Panc1 (cell line): ENCODE measurements around the gene PANK4. TPM values are rescaled to one million over a fixed set of nuclear protein-coding genes. Genes with fewer than 3 reads are reported as not detected.

Source experiments
- ATAC-seq: fragments of 200-7000 bp; cut with Tn5 transposase; 2 replicates; pipeline ENCODE4 v1.9.1; 2020; ENCODE audit warnings: mild to moderate bottlenecking, moderate library complexity
- BruUV-seq: library from RNA; stranded (reverse); fragments of 400-500 nt; replicated peaks from 2 replicates; lab custom pipeline; 2021; lab: Mats Ljungman, UMichigan
- CTCF ChIA-PET: fragments of 300-600 bp; sonication (Branson Sonifier 250); formaldehyde crosslinking; loops from one replicate; lab custom pipeline; 2022; ENCODE audit warnings: antibody characterized with exemption; lab: Charles Lee
- POLR2A ChIA-PET: fragments of 300-600 bp; sonication (Branson Sonifier 250); formaldehyde crosslinking; loops from one replicate; lab custom pipeline; 2022; ENCODE audit warnings: antibody characterized with exemption; lab: Charles Lee
- DNase-seq: peaks from one replicate; pipeline ENCODE4 v3.0.0-alpha.2; 2010; ENCODE audit warnings: low read depth, low spot score
- H3K27ac ChIP-seq: 2 replicates; pipeline ENCODE4 v1.5.1; 2011; ENCODE audit warnings: mild to moderate bottlenecking, low read length, inconsistent platforms
- H3K27me3 ChIP-seq: fragments of 200-500 bp; sonication (Bioruptor generic); 2 replicates; pipeline ENCODE4 v1.6.0; 2014; ENCODE audit warnings: low read length, inconsistent platforms; ENCODE audit not compliant: control insufficient read depth, insufficient read depth
- H3K36me3 ChIP-seq: fragments of 200-500 bp; sonication (Bioruptor generic); 2 replicates; pipeline ENCODE4 v1.5.1; 2014; ENCODE audit warnings: inconsistent platforms, mild to moderate bottlenecking, low read length, moderate library complexity; ENCODE audit not compliant: control insufficient read depth, insufficient read depth
- H3K4me1 ChIP-seq: 2 replicates; pipeline ENCODE4 v1.5.1; 2011; ENCODE audit warnings: inconsistent platforms, mild to moderate bottlenecking, low read length, moderate library complexity; ENCODE audit not compliant: control insufficient read depth, insufficient read depth
- H3K4me3 ChIP-seq, 2 experiments: 2 replicates each; pipeline ENCODE4 v1.5.1; 2011 to 2012; ENCODE audit warnings: low read depth in 2 of 2, low read length in 2 of 2, mild to moderate bottlenecking in 2 of 2, inconsistent platforms in 1 of 2, moderate library complexity in 1 of 2
- H3K9me3 ChIP-seq: fragments of 200-500 bp; sonication (Bioruptor generic); 2 replicates; pipeline ENCODE4 v1.5.1; 2014; ENCODE audit warnings: low read depth, mild to moderate bottlenecking, inconsistent platforms, low read length, moderate library complexity; ENCODE audit not compliant: control insufficient read depth, insufficient read depth
- CTCF ChIP-seq: fragments of 450-650 bp; IDR thresholded peaks from 2 replicates; pipeline ENCODE4 v1.5.1; 2017; ENCODE audit warnings: mild to moderate bottlenecking
- POLR2AphosphoS5 ChIP-seq: IDR thresholded peaks from 2 replicates; pipeline ENCODE4 v1.6.1; 2012; ENCODE audit warnings: mild to moderate bottlenecking, low read depth, low read length, moderate library complexity
- REST ChIP-seq, 2 experiments: IDR thresholded peaks; 2 replicates each; pipeline ENCODE4 v1.6.1; 2011 to 2012; ENCODE audit warnings: low read depth in 2 of 2, control low read depth in 1 of 2, low read length in 1 of 2, mild to moderate bottlenecking in 1 of 2, moderate library complexity in 1 of 2; ENCODE audit not compliant: insufficient read depth in 1 of 2
- SIN3A ChIP-seq: IDR thresholded peaks from 2 replicates; pipeline ENCODE4 v1.6.1; 2012; ENCODE audit warnings: low read depth, mild to moderate bottlenecking, low read length, moderate library complexity, borderline replicate concordance; ENCODE audit not compliant: insufficient read depth
- TCF7L2 ChIP-seq: IDR thresholded peaks from 2 replicates; pipeline ENCODE4 v1.6.1; 2011; ENCODE audit warnings: mild to moderate bottlenecking, low read depth, low read length, inconsistent platforms
- in situ Hi-C: cut with HindIII; loops from 2 replicates; pipeline ENCODE4 v1.10.0; 2016; ENCODE audit warnings: low sequenced_read_pairs, low pct_unique_long_range_greater_than_20kb
- intact Hi-C: fragments of 100-400 bp; cut with micrococcal nuclease; formaldehyde crosslinking; loops from one replicate; pipeline ENCODE4 v1.10.0; 2022; ENCODE audit not compliant: unreplicated experiment
- total RNA-seq: library from RNA; stranded (reverse); gene quantifications from one replicate; pipeline ENCODE4 v1.2.1, GENCODE V29; 2021; ENCODE audit not compliant: unreplicated experiment

Gene PANK4
- total RNA-seq, 1 experiment from 2014 or later = 35.9 TPM

- CTCF ChIA-PET = interaction anchor here (0.5 kb wide), 1 partner anchor 387 kb away, joined by 3 read pairs; no protein-coding TSS in a partner anchor
- H3K36me3 ChIP-seq = no peaks in the 10 kb centered on the region; the same call in 1 of the 2 replicates
- H3K27ac ChIP-seq = peak overlapping the region; percentile 87; the same call in 1 of the 2 replicates
- in situ Hi-C loops (no loop called here), intact Hi-C loops (no loop called here)
- peak overlapping the region in 1 of 2 experiments; percentile 70; a peak in 2 of 4 replicates for H3K4me3 ChIP-seq
- no TSS peak for BruUV-seq
- H3K4me1 ChIP-seq = peaks cover 40% of the 10 kb centered on the region
- H3K9me3 ChIP-seq = no peaks in the 10 kb centered on the region
- ATAC-seq = no peak
- H3K27me3 ChIP-seq = no peaks in the 10 kb centered on the region
- no peak for DNase-seq
- POLR2A ChIA-PET = no interaction called here
- TF ChIP-seq SIN3A (no peak), CTCF (no peak; the same call in 1 of the 2 replicates), REST (IDR thresholded peaks at IDR 0.05; ENCODE audit: insufficient read depth in 1 of 2, low read depth in 2 of 2, low read length in 1 of 2) (no peak), TCF7L2 (no peak), POLR2AphosphoS5 (no peak)
Observed at GRCh38 chr1:2523891-2524609, 2.3 kb downstream of the PANK4 start.

- peak overlapping the region; percentile 61 for H3K27ac ChIP-seq
- DNase-seq (no peak), ATAC-seq (no peak)
- in situ Hi-C loops (no loop called here), intact Hi-C loops (no loop called here)
- no peaks in the 10 kb centered on the region; the same call in 1 of the 2 replicates for H3K36me3 ChIP-seq
- TF ChIP-seq CTCF (no peak; the same call in 1 of the 2 replicates), SIN3A (no peak), POLR2AphosphoS5 (no peak), TCF7L2 (no peak), REST (IDR thresholded peaks at IDR 0.05; ENCODE audit: insufficient read depth in 1 of 2, low read depth in 2 of 2, low read length in 1 of 2) (no peak)
- H3K4me1 ChIP-seq = peaks cover 33% of the 10 kb centered on the region
- ChIA-PET POLR2A (no interaction called here), CTCF (no interaction called here)
- no peaks in the 10 kb centered on the region for H3K27me3 ChIP-seq
- no TSS peak for BruUV-seq
- H3K9me3 ChIP-seq = no peaks in the 10 kb centered on the region
- H3K4me3 ChIP-seq = no peak overlapping the region
Observed at GRCh38 chr1:2523191-2523890, 3.1 kb downstream of the PANK4 start.
